Measurements from ENCODE around the gene TIMD4.
"Not testable (repeated sequence)": the region's sequence is repeated elsewhere in the genome, so short reads cannot be mapped to it uniquely, and the experiment has no call there.

Gene TIMD4

GRCh38 chr5:156942064-156942463, 21.0 kb downstream of the TIMD4 start:
- H3K4me3 ChIP-seq (ENCODE audit: low read depth, low read length): no peak overlapping the region
- TF ChIP-seq CTCF (IDR thresholded peaks at IDR 0.05; ENCODE audit: low read depth, low read length): no peak

- H3K4me3 ChIP-seq (ENCODE audit: low read depth, low read length): not testable (repeated sequence)
These were observed 22.6 kb downstream of the TIMD4 start for GRCh38 chr5:156940462-156940861.

DNA sequence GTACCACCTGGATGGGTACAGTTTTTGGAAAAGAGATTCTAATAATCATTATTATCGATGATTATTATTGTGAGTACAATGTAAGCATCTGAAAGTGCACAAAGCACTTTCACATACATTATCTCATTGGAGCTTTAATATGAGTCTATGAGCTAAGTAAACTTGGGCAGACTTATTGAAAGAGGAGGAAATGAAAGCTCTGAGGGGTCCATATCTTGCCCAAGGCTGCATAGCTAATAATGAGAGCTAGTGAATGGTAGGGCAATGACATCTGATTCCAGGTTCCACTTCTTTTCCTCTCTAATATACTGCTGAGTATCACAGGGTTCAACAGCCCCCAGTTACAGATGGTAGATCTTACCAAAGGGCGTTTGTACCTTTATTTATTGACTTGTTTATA, 26.1 kb downstream of the TIMD4 start:
- no peak overlapping the region for H3K4me3 ChIP-seq (ENCODE audit: low read depth, low read length)
- TF ChIP-seq CTCF (IDR thresholded peaks at IDR 0.05; ENCODE audit: low read depth, low read length): no peak

GRCh38 chr5:156934450-156935211, 28.4 kb downstream of the TIMD4 start:
- H3K4me3 ChIP-seq (ENCODE audit: low read depth, low read length): no peak overlapping the region
- TF ChIP-seq CTCF (IDR thresholded peaks at IDR 0.05; ENCODE audit: low read depth, low read length): peak; percentile 24; the same call in 1 of the 2 replicates

- TF ChIP-seq CTCF (IDR thresholded peaks at IDR 0.05; ENCODE audit: low read depth, low read length): no peak
- no peak overlapping the region for H3K4me3 ChIP-seq (ENCODE audit: low read depth, low read length)
These were observed 33.6 kb downstream of the TIMD4 start for GRCh38 chr5:156929366-156929948.

DNA sequence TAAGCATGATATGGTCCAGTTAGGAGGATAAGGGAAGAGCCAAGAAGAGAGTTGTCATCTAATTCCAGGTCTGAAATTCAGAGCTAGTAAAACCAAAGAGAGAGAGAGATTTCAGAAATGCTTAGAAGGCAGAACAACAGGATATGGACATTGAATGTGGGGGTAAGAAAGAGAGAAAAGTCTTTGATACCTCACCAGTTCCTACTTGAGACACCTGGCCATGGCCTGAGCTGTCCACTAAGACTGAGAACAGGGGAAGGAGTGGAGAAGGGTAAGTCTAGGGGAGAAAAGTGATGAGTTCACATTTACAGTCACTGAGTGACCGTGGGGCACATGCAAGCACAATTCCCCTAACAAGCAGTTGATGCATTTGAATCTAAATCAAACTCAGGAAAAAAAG, 35.5 kb downstream of the TIMD4 start:
- TF ChIP-seq CTCF (IDR thresholded peaks at IDR 0.05; ENCODE audit: low read depth, low read length): no peak
- no peak overlapping the region for H3K4me3 ChIP-seq (ENCODE audit: low read depth, low read length)

DNA sequence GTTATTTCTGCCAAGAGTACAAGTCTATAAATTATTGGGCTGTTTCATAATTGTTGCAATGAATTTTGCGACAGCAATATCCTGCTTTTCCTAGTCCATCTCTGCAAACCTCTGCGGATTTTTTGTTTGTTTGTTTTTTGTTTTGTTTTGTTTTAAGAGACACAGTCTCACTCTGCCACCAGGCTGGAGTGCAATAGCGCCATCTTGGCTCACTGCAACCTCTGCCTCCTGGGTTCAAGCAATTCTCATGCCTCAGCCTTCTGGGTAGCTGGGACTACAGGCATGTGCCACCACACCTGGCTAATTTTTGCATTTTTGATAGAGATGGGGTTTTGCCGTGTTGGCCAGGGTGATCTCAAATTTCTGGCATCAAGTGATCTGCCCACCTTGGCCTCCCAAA, 37.3 kb downstream of the TIMD4 start:
- not testable (repeated sequence) for H3K4me3 ChIP-seq (ENCODE audit: low read depth, low read length)

DNA sequence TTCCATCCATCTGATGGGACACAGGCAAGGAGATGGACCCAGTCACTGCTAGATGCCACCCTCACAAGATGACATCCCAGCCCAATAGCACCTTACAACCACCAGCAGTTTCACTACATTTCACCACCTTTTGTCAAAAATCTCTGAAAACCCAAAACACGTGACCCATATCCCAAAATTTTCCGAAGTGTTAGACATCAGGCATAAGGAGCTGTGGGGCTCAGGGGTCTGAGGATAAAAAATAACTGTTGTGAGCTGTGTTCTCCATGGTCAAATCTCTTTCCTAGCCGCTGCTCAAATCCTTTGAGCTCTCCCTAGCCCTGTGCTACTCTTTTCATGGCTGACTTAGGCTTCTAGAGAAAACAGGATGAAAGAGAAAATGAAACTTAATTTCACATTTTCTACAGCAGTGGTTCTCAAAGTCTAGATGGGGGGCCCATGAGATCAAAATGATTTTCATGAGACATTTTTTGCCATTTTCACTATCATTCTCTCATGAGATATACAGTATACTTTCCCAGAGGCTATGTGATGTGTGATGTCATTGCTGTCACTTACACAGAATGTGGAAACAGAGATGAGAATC, 40.7 kb downstream of the TIMD4 start:
- H3K4me3 ChIP-seq (ENCODE audit: low read depth, low read length): no peak overlapping the region

More for the DNA sequence above, 40.7 kb downstream of the TIMD4 start:
- TF ChIP-seq CTCF (IDR thresholded peaks at IDR 0.05; ENCODE audit: low read depth, low read length): no peak

Data from WI38 (cell line).